Measurements from ENCODE around the gene NALF2. TPM values are rescaled to one million over a fixed set of nuclear protein-coding genes. Genes with fewer than 3 reads are reported as not detected.
A peak's percentile ranks its signal among the peaks of the same experiment; 100 is the strongest.

Gene NALF2
- total RNA-seq, 4 donors from 2014 or later: 0.17 to 0.84 (median 0.63) TPM; not detected in 1

GRCh38 chrX:69504626-69505612 lies 793 bp downstream of the NALF2 start:
- WGBS: 62% methylated on average over 33 of the region's 146 CpGs
- no peak for DNase-seq (ENCODE audit: extremely low spot score)
- Histone ChIP-seq H3K27me3 (peaks cover 0 to 39% (median 14%) of the 10 kb centered on the region in 4 donors), H3K36me3 (no peaks in the 10 kb centered on the region), H3K27ac (replicated peaks in 1 of 4) (peak overlapping the region in 3 of 4 donors; percentile 35 to 48 (median 46)), H3K4me1 (peaks cover 0 to 18% (median 12%) of the 10 kb centered on the region in 4 donors), H3K9me3 (no peaks in the 10 kb centered on the region), H3K4me3 (peak overlapping the region; percentile 55 to 63 (median 58))
- intact Hi-C loops (cut with DNase I): no loop called here
- TF ChIP-seq POLR2AphosphoS5 (IDR thresholded peaks at IDR 0.05) (no peak), EP300 (IDR thresholded peaks at IDR 0.05) (no peak), CTCF (IDR thresholded peaks at IDR 0.05) (no peak), POLR2A (IDR thresholded peaks at IDR 0.05; ENCODE audit: low read depth) (no peak)

- intact Hi-C loops (cut with DNase I): no loop called here
- no peaks in the 10 kb centered on the region for H3K36me3 ChIP-seq
- TF ChIP-seq CTCF (IDR thresholded peaks at IDR 0.05) (no peak), EP300 (IDR thresholded peaks at IDR 0.05) (no peak), POLR2AphosphoS5 (IDR thresholded peaks at IDR 0.05) (no peak), POLR2A (IDR thresholded peaks at IDR 0.05; ENCODE audit: low read depth) (no peak)
- H3K9me3 ChIP-seq: no peaks in the 10 kb centered on the region
- no peak overlapping the region for H3K27ac ChIP-seq (replicated peaks in 1 of 4)
- peaks cover 0 to 18% (median 12%) of the 10 kb centered on the region in 4 donors for H3K4me1 ChIP-seq
- DNase-seq (ENCODE audit: extremely low spot score): peak; percentile 31
- H3K4me3 ChIP-seq: peak overlapping the region; percentile 55 to 63 (median 58)
- 51% methylated on average over 26 of the region's 36 CpGs for WGBS
- peaks cover 0 to 42% (median 14%) of the 10 kb centered on the region in 4 donors for H3K27me3 ChIP-seq
These were observed 1.9 kb downstream of the NALF2 start for GRCh38 chrX:69505772-69506616.

DNA sequence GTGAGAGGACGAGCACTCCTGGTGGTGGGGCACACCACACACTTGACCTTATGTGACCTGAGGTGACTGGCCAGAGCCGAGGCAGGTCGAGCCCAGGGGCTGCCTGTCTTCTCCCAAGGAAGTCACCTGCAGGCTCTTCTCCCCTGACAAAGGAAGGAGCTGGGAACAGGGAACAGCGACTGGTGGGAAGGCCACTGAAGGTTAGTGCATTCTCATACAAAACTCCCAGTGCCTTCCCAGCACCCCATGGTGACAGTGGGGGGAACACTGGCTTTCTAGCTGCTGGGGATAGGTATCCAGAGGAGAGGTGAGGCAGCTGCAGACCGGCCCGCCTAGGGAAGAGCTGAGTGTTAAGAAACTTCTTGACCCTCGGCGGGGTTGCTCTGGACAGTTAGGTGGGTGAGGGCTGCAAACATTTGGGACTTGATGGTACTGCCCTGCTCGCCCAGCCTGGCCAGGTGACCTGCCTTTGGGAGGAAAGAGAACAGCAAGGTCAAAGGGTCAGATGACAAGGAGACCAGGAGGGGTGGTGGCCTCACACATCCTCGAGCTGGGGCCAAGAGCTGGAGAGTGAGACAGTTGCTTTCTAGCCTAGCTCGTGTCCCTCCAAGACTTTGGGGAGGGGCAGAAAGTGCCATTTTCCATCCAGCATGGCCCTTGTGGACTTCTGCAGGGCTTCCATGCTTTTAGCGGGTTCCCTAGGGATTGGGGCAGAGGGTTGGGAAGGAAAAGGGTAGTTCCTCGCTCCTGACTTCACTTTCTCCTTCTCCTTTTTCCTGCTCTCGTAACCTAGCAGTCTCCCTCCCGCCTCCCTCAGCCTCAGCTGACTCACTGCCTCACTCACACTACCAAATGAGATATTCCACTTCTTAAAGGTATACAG lies 2.7 kb downstream of the NALF2 start:
- Histone ChIP-seq H3K9me3 (no peaks in the 10 kb centered on the region), H3K27me3 (peaks cover 0 to 42% (median 16%) of the 10 kb centered on the region in 4 donors), H3K27ac (replicated peaks in 1 of 4) (no peak overlapping the region), H3K4me3 (no peak overlapping the region), H3K4me1 (peaks cover 0 to 18% (median 12%) of the 10 kb centered on the region in 4 donors), H3K36me3 (no peaks in the 10 kb centered on the region)
- intact Hi-C loops (cut with DNase I): no loop called here
- DNase-seq (ENCODE audit: extremely low spot score): no peak
- TF ChIP-seq POLR2A (IDR thresholded peaks at IDR 0.05; ENCODE audit: low read depth) (no peak), CTCF (IDR thresholded peaks at IDR 0.05) (no peak), EP300 (IDR thresholded peaks at IDR 0.05) (no peak), POLR2AphosphoS5 (IDR thresholded peaks at IDR 0.05) (no peak)
- 73% methylated on average over 11 of the region's 15 CpGs for whole genome bisulfite sequencing

GRCh38 chrX:69507500-69507789 lies 3.3 kb downstream of the NALF2 start:
- TF ChIP-seq CTCF (IDR thresholded peaks at IDR 0.05) (no peak), EP300 (IDR thresholded peaks at IDR 0.05) (no peak), POLR2AphosphoS5 (IDR thresholded peaks at IDR 0.05) (no peak), POLR2A (IDR thresholded peaks at IDR 0.05; ENCODE audit: low read depth) (no peak)
- H3K9me3 ChIP-seq: no peaks in the 10 kb centered on the region
- intact Hi-C loops (cut with DNase I): no loop called here
- no peak overlapping the region for H3K27ac ChIP-seq (replicated peaks in 1 of 4)
- H3K27me3 ChIP-seq: peaks cover 0 to 42% (median 16%) of the 10 kb centered on the region in 4 donors
- no peak for DNase-seq (ENCODE audit: extremely low spot score)
- H3K36me3 ChIP-seq: no peaks in the 10 kb centered on the region
- peaks cover 0 to 18% (median 12%) of the 10 kb centered on the region in 4 donors for H3K4me1 ChIP-seq
- no peak overlapping the region for H3K4me3 ChIP-seq
- WGBS: 80% methylated on average over 7 of the region's 7 CpGs

Data from esophagus muscularis mucosa (tissue), 4 donors.